ENCODE results near the gene MT1A.

MT1A gene

DNA sequence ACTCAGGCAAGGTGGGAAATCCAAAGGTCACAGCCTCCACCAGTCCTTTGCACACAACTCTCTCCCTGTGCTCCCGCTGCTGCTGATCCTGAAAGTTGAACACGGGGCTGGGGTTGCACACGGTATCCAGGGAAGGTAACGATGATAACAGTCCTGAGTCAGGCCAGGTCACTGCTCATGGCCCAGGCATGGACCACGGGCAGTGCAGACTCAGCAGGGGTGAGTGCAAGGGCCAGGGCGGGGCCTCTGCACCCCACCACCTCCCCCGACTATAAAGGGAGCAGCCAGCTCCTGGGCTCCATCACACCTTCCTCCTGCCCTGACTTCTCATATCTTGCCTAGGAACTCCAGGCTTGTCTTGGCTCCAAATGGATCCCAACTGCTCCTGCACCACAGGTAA is 13.1 kb downstream of the MT1A start, which contains the start of gene MT1B:
TSS of gene MT1B (plus strand) at position 301 of the 400 bp plus-strand sequence. CDS start at position 369, 68 bp downstream.
- H3K27me3 ChIP-seq (ENCODE audit: insufficient read depth, low read length, poor library complexity) = peaks cover 20% of the 10 kb centered on the region
- no peaks in the 10 kb centered on the region for H3K9me3 ChIP-seq (ENCODE audit: insufficient read depth, low read length, severe bottlenecking)

DNA sequence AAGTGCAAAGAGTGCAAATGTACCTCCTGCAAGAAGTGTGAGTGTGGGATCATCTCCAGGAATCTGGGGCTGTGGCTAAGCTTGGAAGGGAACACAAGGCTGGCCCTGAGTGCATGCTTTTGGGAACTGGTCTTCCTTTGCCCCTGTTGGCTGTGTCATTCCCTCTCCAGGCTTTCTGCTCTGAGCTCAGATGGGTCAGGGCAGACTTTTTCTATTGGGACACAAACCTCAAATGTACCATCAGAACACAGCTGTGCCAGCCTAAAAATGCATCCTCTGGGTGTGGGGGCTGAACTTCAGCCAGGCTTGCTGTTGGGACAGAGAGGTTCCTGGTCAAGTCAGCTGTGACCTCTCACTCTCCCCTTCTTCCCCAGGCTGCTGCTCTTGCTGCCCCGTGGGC is 14.1 kb downstream of the MT1A start:
- ATAC-seq (ENCODE audit: insufficient read depth, low read depth) (no peak), DNase-seq (no peak)
- Histone ChIP-seq H4K20me1 (ENCODE audit: insufficient read depth, low read length) (no peaks in the 10 kb centered on the region), H2AFZ (ENCODE audit: low read depth, low read length) (no peak overlapping the region), H3K79me2 (ENCODE audit: insufficient read depth, low read length) (no peaks in the 10 kb centered on the region), H3K27ac (ENCODE audit: low read length) (no peak overlapping the region), H3K9me3 (ENCODE audit: insufficient read depth, low read length, severe bottlenecking) (no peaks in the 10 kb centered on the region), H3K27me3 (ENCODE audit: insufficient read depth, low read length, poor library complexity) (peaks cover 26% of the 10 kb centered on the region), H3K9ac (ENCODE audit: low read depth, low read length) (no peak overlapping the region), H3K36me3 (ENCODE audit: insufficient read depth, low read length) (no peaks in the 10 kb centered on the region), H3K4me1 (ENCODE audit: insufficient read depth, low read length) (no peaks in the 10 kb centered on the region), H3K4me3 (ENCODE audit: low read depth in 1 of 2, low read length in 2 of 2) (no peak overlapping the region), H3K4me2 (ENCODE audit: insufficient read depth, low read length) (no peak overlapping the region)
- TF ChIP-seq EZH2 (IDR thresholded peaks at IDR 0.05; ENCODE audit: borderline replicate concordance, low read depth, low read length, severe bottlenecking) = no peak
- TF ChIP-seq, protein P1, sequence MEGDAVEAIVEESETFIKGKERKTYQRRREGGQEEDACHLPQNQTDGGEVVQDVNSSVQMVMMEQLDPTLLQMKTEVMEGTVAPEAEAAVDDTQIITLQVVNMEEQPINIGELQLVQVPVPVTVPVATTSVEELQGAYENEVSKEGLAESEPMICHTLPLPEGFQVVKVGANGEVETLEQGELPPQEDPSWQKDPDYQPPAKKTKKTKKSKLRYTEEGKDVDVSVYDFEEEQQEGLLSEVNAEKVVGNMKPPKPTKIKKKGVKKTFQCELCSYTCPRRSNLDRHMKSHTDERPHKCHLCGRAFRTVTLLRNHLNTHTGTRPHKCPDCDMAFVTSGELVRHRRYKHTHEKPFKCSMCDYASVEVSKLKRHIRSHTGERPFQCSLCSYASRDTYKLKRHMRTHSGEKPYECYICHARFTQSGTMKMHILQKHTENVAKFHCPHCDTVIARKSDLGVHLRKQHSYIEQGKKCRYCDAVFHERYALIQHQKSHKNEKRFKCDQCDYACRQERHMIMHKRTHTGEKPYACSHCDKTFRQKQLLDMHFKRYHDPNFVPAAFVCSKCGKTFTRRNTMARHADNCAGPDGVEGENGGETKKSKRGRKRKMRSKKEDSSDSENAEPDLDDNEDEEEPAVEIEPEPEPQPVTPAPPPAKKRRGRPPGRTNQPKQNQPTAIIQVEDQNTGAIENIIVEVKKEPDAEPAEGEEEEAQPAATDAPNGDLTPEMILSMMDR (IDR thresholded peaks at IDR 0.05; ENCODE audit: borderline replicate concordance, extremely low read depth, low read length, poor library complexity, severe bottlenecking) = no peak

More for the DNA sequence above, 13.1 kb downstream of the MT1A start, which contains the start of gene MT1B:
- Histone ChIP-seq H2AFZ (ENCODE audit: low read depth, low read length) (no peak within 1 kb of the TSS), H3K9ac (ENCODE audit: low read depth, low read length) (no peak within 1 kb of the TSS), H3K79me2 (ENCODE audit: insufficient read depth, low read length) (no peaks in the 10 kb centered on the region), H3K27ac (ENCODE audit: low read length) (no peak within 1 kb of the TSS), H3K4me3 (ENCODE audit: low read depth in 1 of 2, low read length in 2 of 2) (no peak within 1 kb of the TSS), H3K36me3 (ENCODE audit: insufficient read depth, low read length) (no peaks in the 10 kb centered on the region), H4K20me1 (ENCODE audit: insufficient read depth, low read length) (no peaks in the 10 kb centered on the region), H3K4me2 (ENCODE audit: insufficient read depth, low read length) (no peak within 1 kb of the TSS), H3K4me1 (ENCODE audit: insufficient read depth, low read length) (no peaks in the 10 kb centered on the region)
- ATAC-seq (ENCODE audit: insufficient read depth, low read depth) = no peak
- TF ChIP-seq EZH2 (IDR thresholded peaks at IDR 0.05; ENCODE audit: borderline replicate concordance, low read depth, low read length, severe bottlenecking) = no peak
- TF ChIP-seq, protein P1 (IDR thresholded peaks at IDR 0.05; ENCODE audit: borderline replicate concordance, extremely low read depth, low read length, poor library complexity, severe bottlenecking) = no peak
- DNase-seq = no peak

DNA sequence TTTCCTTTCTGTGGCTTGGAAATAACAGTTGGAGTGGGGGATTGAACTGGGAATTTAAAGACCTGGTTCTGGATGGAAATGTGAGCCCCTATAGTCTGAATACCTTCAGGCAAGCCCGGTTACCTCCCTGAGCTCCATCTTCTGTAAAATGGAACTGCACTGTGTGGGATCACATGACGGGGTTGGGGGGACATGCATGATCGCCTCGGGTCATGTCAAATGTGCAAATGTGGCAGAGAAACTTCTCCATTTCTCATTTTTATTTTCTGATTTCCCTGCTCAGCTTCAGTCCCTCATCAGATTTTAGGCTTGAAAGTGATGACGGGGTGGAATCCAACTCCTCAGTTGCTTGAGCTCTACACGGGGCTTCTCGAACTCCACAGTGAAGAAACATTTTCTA is 14.8 kb downstream of the MT1A start:
- TF ChIP-seq EZH2 (IDR thresholded peaks at IDR 0.05; ENCODE audit: borderline replicate concordance, low read depth, low read length, severe bottlenecking) = no peak
- TF ChIP-seq, protein P1 (IDR thresholded peaks at IDR 0.05; ENCODE audit: borderline replicate concordance, extremely low read depth, low read length, poor library complexity, severe bottlenecking) = no peak

More for the DNA sequence above, 14.8 kb downstream of the MT1A start:
- Histone ChIP-seq H3K9me3 (ENCODE audit: insufficient read depth, low read length, severe bottlenecking) (no peaks in the 10 kb centered on the region), H3K36me3 (ENCODE audit: insufficient read depth, low read length) (no peaks in the 10 kb centered on the region), H3K4me1 (ENCODE audit: insufficient read depth, low read length) (no peaks in the 10 kb centered on the region), H2AFZ (ENCODE audit: low read depth, low read length) (no peak overlapping the region), H3K79me2 (ENCODE audit: insufficient read depth, low read length) (no peaks in the 10 kb centered on the region), H3K27ac (ENCODE audit: low read length) (no peak overlapping the region), H3K27me3 (ENCODE audit: insufficient read depth, low read length, poor library complexity) (peaks cover 32% of the 10 kb centered on the region), H3K4me3 (ENCODE audit: low read depth in 1 of 2, low read length in 2 of 2) (no peak overlapping the region), H4K20me1 (ENCODE audit: insufficient read depth, low read length) (no peaks in the 10 kb centered on the region), H3K4me2 (ENCODE audit: insufficient read depth, low read length) (no peak overlapping the region), H3K9ac (ENCODE audit: low read depth, low read length) (no peak overlapping the region)
- DNase-seq = no peak
- ATAC-seq (ENCODE audit: insufficient read depth, low read depth) = no peak
